Measurements from ENCODE around the gene SLC9A3. TPM values are rescaled to one million over a fixed set of nuclear protein-coding genes. Genes with fewer than 3 reads are reported as not detected.

SLC9A3 gene
- total RNA-seq, 2 experiments from 2014 or later: 2.3 to 2.5 TPM

- Histone ChIP-seq H3K36me3 (ENCODE audit: insufficient read depth, low read length) (no peaks in the 10 kb centered on the region), H3K4me1 (ENCODE audit: insufficient read depth, low read length) (no peaks in the 10 kb centered on the region), H3K4me3 (ENCODE audit: low read length) (no peak overlapping the region), H3K27me3 (ENCODE audit: control insufficient read depth in 1 of 2, insufficient read depth in 2 of 2, low read length in 2 of 2) (peaks cover 0 to 3% of the 10 kb centered on the region in 2 experiments), H3K27ac (ENCODE audit: low read depth in 1 of 2, low read length in 2 of 2) (no peak overlapping the region), H3K9me3 (ENCODE audit: control insufficient read depth in 1 of 2, insufficient read depth in 1 of 2, low read length in 2 of 2) (peaks cover 0 to 17% of the 10 kb centered on the region in 2 experiments)
- Mint-ChIP-seq H3K4me3 (no peak overlapping the region), H3K4me1 (ENCODE audit: low read depth) (no peaks in the 10 kb centered on the region), H3K27ac (no peak overlapping the region), H3K36me3 (ENCODE audit: low read depth) (no peaks in the 10 kb centered on the region), H3K9me3 (no peaks in the 10 kb centered on the region), H3K27me3 (peaks cover 8% of the 10 kb centered on the region)
- ChIA-PET POLR2A (no interaction called here), CTCF (no interaction called here)
- intact Hi-C loops (cut with DNase I, micrococcal nuclease): no loop called here
- no peak for DNase-seq
- no peak for TF ChIP-seq CTCF (IDR thresholded peaks at IDR 0.05)
- no peak for ATAC-seq (ENCODE audit: poor library complexity)
Measured at GRCh38 chr5:496028-496427, 28.2 kb downstream of the SLC9A3 start.

- no peak overlapping the region for H3K4me3 Mint-ChIP-seq
- H3K4me1 Mint-ChIP-seq (ENCODE audit: low read depth): no peaks in the 10 kb centered on the region
- CTCF ChIA-PET: no interaction called here
Measured at GRCh38 chr5:494667-495255, 29.5 kb downstream of the SLC9A3 start.

GRCh38 chr5:493758-494157 is 30.5 kb downstream of the SLC9A3 start:
- H3K36me3 Mint-ChIP-seq (ENCODE audit: low read depth): no peaks in the 10 kb centered on the region

More at GRCh38 chr5:494667-495255, 29.5 kb downstream of the SLC9A3 start:
- Mint-ChIP-seq H3K9me3 (no peaks in the 10 kb centered on the region), H3K27me3 (peaks cover 3% of the 10 kb centered on the region), H3K27ac (no peak overlapping the region), H3K36me3 (ENCODE audit: low read depth) (no peaks in the 10 kb centered on the region)
- no peaks in the 10 kb centered on the region for H3K36me3 ChIP-seq (ENCODE audit: insufficient read depth, low read length)
- no peaks in the 10 kb centered on the region for H3K27me3 ChIP-seq (ENCODE audit: control insufficient read depth in 1 of 2, insufficient read depth in 2 of 2, low read length in 2 of 2)
- POLR2A ChIA-PET: no interaction called here
- no peak overlapping the region for H3K27ac ChIP-seq (ENCODE audit: low read depth in 1 of 2, low read length in 2 of 2)
- peaks cover 0 to 11% of the 10 kb centered on the region in 2 experiments for H3K9me3 ChIP-seq (ENCODE audit: control insufficient read depth in 1 of 2, insufficient read depth in 1 of 2, low read length in 2 of 2)
- no peak for TF ChIP-seq CTCF (IDR thresholded peaks at IDR 0.05)
- intact Hi-C loops (cut with DNase I, micrococcal nuclease): no loop called here
- no peak for DNase-seq
- ATAC-seq (ENCODE audit: poor library complexity): no peak
- no peaks in the 10 kb centered on the region for H3K4me1 ChIP-seq (ENCODE audit: insufficient read depth, low read length)
- H3K4me3 ChIP-seq (ENCODE audit: low read length): no peak overlapping the region

More at GRCh38 chr5:493758-494157, 30.5 kb downstream of the SLC9A3 start:
- H3K4me1 ChIP-seq (ENCODE audit: insufficient read depth, low read length): no peaks in the 10 kb centered on the region
- H3K27ac ChIP-seq (ENCODE audit: low read depth in 1 of 2, low read length in 2 of 2): no peak overlapping the region
- no peaks in the 10 kb centered on the region for H3K27me3 ChIP-seq (ENCODE audit: control insufficient read depth in 1 of 2, insufficient read depth in 2 of 2, low read length in 2 of 2)
- ATAC-seq (ENCODE audit: poor library complexity): no peak
- H3K9me3 Mint-ChIP-seq: no peaks in the 10 kb centered on the region
- ChIA-PET CTCF (no interaction called here), POLR2A (no interaction called here)
- no peaks in the 10 kb centered on the region for H3K27me3 Mint-ChIP-seq
- DNase-seq: no peak
- H3K4me3 Mint-ChIP-seq: no peak overlapping the region
- H3K36me3 ChIP-seq (ENCODE audit: insufficient read depth, low read length): no peaks in the 10 kb centered on the region
- H3K4me3 ChIP-seq (ENCODE audit: low read length): no peak overlapping the region
- no peaks in the 10 kb centered on the region for H3K4me1 Mint-ChIP-seq (ENCODE audit: low read depth)
- intact Hi-C loops (cut with DNase I, micrococcal nuclease): no loop called here
- H3K9me3 ChIP-seq (ENCODE audit: control insufficient read depth in 1 of 2, insufficient read depth in 1 of 2, low read length in 2 of 2): peaks cover 0 to 11% of the 10 kb centered on the region in 2 experiments
- no peak for TF ChIP-seq CTCF (IDR thresholded peaks at IDR 0.05)
- no peak overlapping the region for H3K27ac Mint-ChIP-seq
